T-helper 9 cell (primary cell): Measurements from ENCODE around the gene ELAPOR2.
"Not testable (repeated sequence)": the region's sequence is repeated elsewhere in the genome, so short reads cannot be mapped to it uniquely, and the experiment has no call there.

Experiments
- DNase-seq: peaks from one replicate; pipeline ENCODE4 v3.0.0-alpha.2; 2020
- total RNA-seq, 2 donors: gene quantifications; one replicate each; lab custom pipeline; 2026; lab: John Stamatoyannopoulos, UW

Gene ELAPOR2, protein sequence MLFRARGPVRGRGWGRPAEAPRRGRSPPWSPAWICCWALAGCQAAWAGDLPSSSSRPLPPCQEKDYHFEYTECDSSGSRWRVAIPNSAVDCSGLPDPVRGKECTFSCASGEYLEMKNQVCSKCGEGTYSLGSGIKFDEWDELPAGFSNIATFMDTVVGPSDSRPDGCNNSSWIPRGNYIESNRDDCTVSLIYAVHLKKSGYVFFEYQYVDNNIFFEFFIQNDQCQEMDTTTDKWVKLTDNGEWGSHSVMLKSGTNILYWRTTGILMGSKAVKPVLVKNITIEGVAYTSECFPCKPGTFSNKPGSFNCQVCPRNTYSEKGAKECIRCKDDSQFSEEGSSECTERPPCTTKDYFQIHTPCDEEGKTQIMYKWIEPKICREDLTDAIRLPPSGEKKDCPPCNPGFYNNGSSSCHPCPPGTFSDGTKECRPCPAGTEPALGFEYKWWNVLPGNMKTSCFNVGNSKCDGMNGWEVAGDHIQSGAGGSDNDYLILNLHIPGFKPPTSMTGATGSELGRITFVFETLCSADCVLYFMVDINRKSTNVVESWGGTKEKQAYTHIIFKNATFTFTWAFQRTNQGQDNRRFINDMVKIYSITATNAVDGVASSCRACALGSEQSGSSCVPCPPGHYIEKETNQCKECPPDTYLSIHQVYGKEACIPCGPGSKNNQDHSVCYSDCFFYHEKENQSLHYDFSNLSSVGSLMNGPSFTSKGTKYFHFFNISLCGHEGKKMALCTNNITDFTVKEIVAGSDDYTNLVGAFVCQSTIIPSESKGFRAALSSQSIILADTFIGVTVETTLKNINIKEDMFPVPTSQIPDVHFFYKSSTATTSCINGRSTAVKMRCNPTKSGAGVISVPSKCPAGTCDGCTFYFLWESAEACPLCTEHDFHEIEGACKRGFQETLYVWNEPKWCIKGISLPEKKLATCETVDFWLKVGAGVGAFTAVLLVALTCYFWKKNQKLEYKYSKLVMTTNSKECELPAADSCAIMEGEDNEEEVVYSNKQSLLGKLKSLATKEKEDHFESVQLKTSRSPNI
- 28.0 to 39.3 reads per million in 2 donors for total RNA-seq

DNA sequence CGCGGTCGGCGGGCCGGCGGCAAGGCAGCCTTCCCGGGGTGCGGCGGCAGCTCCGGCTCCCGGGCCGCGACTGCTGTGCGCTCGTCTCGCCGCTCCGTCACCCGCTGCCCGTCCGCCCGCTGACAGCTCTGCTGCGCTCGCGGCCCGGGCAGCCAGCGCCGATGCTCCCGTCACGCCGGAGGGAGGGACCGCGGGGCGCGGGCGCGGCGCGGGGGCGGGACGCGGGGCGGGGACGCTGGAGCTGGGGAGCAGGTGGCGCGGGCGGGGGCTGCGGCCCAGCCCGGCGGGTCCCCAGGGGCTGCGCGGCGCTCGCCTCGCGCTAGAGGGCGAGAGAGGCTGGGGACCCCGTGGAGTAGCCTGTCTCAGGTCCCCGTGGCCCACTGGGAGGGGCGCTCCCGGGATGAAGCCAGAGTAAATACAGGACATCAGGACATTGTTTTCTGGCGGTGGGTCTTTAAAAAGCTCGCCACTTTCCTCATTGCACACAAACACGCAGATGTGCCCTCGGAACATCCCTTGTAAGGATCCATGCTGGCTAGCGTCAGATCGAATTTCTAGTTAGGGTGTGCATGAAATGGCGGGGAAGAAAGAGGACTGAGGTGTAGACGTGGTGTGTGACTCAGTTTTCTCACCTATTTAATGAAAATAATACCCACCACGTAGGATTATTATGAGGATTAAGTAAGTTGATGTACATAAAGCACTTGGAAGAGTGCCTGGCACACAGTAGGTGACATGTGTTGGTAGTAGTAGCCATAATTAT is at the start of gene ELAPOR2:
Gene ELAPOR2, minus strand, starts transcription at position 130 of the 763 bp plus-strand sequence. CDS start 141 bp downstream, outside the sequence.
- DNase-seq: peak; percentile 78

DNA sequence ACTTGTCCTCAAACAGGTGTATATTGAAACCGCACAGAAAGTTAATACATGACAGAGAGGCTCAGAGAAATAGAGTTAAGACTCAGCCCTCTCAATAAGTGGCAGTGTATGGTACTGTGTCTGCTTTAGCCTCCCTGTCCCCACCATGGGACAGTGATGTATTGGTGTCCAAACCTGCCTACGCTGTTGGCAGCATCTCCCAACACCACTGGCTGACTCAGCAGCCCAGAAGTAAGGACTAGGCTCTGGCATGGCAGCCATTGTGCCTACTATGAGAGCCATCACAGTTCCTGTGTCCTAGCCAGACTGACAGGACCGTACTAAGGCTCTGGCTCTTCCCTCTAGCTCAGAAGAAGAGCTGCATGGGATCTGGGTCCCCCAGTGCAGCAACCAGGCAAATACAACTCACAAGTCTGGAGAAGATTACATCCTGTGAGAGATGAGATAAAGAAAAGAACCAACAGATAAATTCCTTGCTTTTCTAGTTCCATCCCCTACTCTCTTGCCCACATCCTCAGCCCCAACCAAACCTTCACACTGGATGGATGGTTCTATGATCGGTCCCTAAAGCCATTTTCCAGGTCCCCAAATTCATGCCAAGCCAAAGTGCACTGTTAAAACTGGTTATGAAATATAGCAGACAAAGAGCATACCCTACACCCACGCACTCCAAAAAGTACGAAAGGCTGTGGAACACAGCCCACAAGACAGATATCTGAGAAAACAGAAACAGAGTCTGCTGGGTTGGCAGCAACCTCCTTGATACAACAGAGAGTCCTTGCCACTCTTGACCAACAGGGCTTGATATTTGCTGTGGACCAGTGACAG is 48.7 kb upstream of the ELAPOR2 start:
- no peak for DNase-seq

- no peak for DNase-seq
Observed at GRCh38 chr7:87106974-87107612, 47.6 kb upstream of the ELAPOR2 start.

DNA sequence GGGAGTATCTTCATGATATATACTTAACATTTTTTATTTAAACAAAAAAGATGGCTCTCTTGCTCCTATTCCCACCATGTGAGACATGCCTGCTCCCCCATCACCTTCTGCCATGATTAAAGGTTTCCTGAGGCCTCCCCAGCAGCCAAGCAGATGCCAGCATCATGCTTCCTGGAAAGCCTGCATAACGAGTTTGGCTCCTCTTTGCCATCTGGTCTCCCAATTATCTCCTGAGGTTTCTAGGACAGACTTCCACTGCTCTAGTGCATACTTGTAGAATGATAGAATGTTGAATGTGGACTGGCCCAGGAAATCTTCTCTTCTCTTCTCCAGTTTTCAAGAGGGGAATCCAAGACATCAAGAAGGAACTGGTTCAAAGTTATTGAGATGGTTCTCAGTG is 45.9 kb upstream of the ELAPOR2 start:
- no peak for DNase-seq

- no peak for DNase-seq
Observed at GRCh38 chr7:87100326-87100725, 40.9 kb upstream of the ELAPOR2 start.

- not testable (repeated sequence) for DNase-seq
Observed at GRCh38 chr7:87097375-87097774, 37.9 kb upstream of the ELAPOR2 start.

DNA sequence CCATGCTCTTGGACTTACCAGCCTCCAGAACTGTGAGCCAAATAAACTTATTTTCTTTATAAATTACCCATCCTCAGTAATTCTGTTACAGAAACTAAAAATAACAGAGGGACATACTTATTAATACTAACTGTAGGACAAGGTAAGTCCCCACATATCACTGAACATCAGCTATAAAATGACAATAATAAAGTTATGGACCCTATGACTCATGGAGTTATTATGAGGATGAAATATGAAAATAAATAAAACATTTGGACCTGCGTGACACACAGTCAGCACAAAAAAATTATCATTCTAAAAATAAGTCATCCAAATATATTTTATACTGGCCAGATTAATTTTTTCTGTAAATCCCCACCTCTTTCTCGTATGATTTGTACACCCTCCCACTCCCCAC is 34.9 kb upstream of the ELAPOR2 start:
- DNase-seq: no peak

GRCh38 chr7:87092568-87093091 is 33.2 kb upstream of the ELAPOR2 start:
- DNase-seq: no peak

DNA sequence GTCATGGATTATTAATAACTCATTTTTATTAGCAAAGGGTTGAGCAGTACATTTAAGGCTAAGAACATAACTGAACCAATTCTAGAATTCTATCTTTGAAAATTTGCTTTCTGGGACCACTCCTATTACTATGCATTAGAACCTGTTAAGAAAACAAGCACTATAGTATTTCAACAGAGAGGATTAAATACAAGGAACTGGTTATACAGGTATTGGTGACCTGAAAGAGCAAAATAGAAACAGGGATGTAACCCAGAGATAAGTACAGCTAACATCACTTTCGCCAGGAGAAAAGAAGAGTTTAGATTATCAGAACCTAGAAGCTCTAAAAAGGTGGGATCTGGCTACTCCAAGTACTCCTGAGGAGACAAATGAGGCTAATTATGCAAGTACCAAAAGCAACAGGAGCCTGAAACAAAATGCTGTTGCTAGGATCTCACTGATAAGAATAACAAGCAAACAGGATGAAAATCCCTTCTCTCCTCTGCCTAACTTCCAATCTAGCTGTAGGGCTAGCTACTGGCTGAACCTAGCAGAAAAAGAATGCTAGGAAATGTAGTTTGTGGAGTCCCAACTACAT is 32.1 kb upstream of the ELAPOR2 start:
- no peak for DNase-seq

GRCh38 chr7:87083865-87084519 is 24.5 kb upstream of the ELAPOR2 start:
- no peak for DNase-seq

GRCh38 chr7:87082675-87083074 is 23.2 kb upstream of the ELAPOR2 start:
- DNase-seq: no peak

DNA sequence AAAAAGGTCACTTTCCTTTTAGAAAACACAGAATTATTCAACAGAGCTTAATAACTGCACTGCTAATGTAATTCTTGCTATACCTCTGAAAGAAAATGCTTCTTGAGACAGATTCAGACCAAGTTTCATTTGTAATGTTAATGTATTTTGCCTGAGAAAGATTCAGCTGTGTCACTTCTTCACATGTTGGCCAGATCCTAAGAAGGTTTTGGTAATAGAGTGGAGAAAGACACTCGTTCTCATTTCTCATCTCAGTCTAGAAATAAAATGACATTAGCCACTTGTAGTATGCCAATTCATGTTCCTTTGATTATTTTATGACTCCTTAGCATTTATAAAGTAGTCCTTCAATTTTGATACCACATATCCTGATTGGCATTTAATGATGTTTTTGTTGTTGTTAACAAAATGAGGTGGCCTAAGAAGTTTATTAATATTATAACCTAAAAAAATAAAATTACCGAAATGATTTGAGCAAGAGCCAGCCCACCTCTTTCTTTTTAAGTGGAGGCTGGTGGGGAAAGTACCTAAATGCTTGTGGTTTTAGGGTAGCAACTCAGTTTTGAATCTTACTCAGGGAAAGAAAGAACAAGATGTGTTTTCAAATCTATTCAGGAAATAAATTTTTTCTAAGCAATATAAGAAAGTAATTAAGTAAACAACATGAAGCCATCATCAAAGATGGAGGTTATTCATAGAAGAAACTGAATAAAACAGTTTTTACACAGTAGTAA is 16.4 kb upstream of the ELAPOR2 start:
- DNase-seq: no peak

GRCh38 chr7:87067788-87068187 is 8.3 kb upstream of the ELAPOR2 start:
- no peak for DNase-seq

DNA sequence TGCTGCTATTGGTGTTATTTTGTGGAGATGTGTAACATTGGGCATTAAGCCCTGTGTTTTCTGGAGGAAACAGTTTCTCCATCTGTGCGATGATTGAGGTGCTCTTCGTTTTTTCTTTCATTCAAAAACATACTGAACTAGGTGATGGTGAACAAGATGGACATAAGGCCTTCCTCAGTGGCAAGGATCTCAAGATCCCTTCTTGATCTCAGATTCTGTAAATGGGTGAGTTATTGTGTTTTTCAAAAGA is 759 bp upstream of the ELAPOR2 start:
- no peak for DNase-seq

- DNase-seq: peak; percentile 23
Observed at GRCh38 chr7:87058744-87059524, 520 bp downstream of the ELAPOR2 start.

DNA sequence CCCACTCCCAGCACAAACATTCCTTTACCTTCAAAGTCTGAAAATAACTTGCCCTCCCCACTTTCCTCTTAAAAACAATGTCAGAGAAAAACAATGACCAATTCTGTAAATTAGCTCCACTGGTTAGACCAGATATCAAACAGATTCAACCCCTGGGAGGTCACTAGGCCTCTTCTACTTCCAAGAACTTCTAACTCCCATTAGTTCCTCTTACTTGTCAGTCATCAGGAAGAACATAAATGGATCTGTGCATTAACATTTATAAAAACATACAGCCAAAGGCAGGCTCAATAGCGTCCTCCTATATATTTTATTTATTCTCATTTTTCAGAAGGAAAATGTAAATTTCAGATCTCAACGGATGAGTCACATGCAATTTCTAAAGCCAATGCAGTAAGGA is 2.2 kb downstream of the ELAPOR2 start:
- no peak for DNase-seq

GRCh38 chr7:87056346-87056745 is 3.1 kb downstream of the ELAPOR2 start:
- DNase-seq: no peak

GRCh38 chr7:87048839-87049238 is 10.6 kb downstream of the ELAPOR2 start:
- DNase-seq: no peak

DNA sequence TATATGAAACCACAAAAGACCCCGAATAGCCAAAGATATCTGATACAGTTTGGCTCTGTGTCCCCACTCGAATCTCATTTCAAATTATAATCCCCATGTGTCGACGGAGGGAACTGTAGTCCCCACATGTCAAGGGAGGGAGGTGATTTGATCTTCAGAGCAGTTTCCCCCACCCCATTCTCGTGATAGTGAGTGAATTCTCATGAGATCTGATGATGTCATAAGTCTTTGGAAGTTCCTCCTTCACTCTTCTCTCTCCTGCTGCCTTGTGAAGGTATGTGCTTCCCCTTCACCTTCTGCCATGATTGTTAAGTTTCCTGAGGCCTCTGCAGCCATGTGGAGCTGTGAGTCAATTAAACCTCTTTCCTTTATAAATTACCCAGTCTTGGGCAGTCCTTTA is 13.0 kb downstream of the ELAPOR2 start:
- no peak for DNase-seq
